Epithelial cell of esophagus (primary cell): ENCODE results near the gene RIT2.

Experiments
- DNase-seq: peaks from one replicate; pipeline ENCODE4 v3.0.0; 2010; ENCODE audit warnings: low read depth
- H3K4me3 ChIP-seq: 2 replicates; pipeline ENCODE4 v1.5.1; 2011; ENCODE audit warnings: mild to moderate bottlenecking, low read length, control low read depth
- CTCF ChIP-seq: IDR thresholded peaks from 2 replicates; pipeline ENCODE4 v1.5.1; 2011; ENCODE audit warnings: low read depth, mild to moderate bottlenecking, low read length, control low read depth, inconsistent platforms; ENCODE audit not compliant: insufficient read depth; ENCODE audit errors: missing control alignments

RIT2 gene

GRCh38 chr18:43108469-43108868, 7.0 kb downstream of the RIT2 start:
- TF ChIP-seq CTCF, result no peak
- no peak for DNase-seq

GRCh38 chr18:43093646-43094045, 21.8 kb downstream of the RIT2 start:
- H3K4me3 ChIP-seq, result no peak overlapping the region
- TF ChIP-seq CTCF, result no peak
- no peak for DNase-seq

More at GRCh38 chr18:43108469-43108868, 7.0 kb downstream of the RIT2 start:
- no peak overlapping the region for H3K4me3 ChIP-seq

- DNase-seq, result no peak
- TF ChIP-seq CTCF, result no peak
- no peak overlapping the region for H3K4me3 ChIP-seq
Observed at GRCh38 chr18:43092539-43092938, 22.9 kb downstream of the RIT2 start.

- DNase-seq, result no peak
- H3K4me3 ChIP-seq, result no peak overlapping the region
- TF ChIP-seq CTCF, result no peak
Observed at GRCh38 chr18:43081396-43081795, 34.1 kb downstream of the RIT2 start.

GRCh38 chr18:43080671-43081070, 34.8 kb downstream of the RIT2 start:
- no peak for DNase-seq
- no peak for TF ChIP-seq CTCF
- H3K4me3 ChIP-seq, result no peak overlapping the region

GRCh38 chr18:43079422-43079821, 36.1 kb downstream of the RIT2 start:
- no peak for DNase-seq
- no peak for TF ChIP-seq CTCF
- H3K4me3 ChIP-seq, result no peak overlapping the region

GRCh38 chr18:43078478-43079092, 36.9 kb downstream of the RIT2 start:
- no peak for TF ChIP-seq CTCF
- DNase-seq, result no peak
- no peak overlapping the region for H3K4me3 ChIP-seq
